ENCODE measurements around the gene FRAT1.
"Not testable (repeated sequence)": the region's sequence is repeated elsewhere in the genome, so short reads cannot be mapped to it uniquely, and the experiment has no call there.

FRAT1 gene

GRCh38 chr10:97279121-97279815 is 39.8 kb upstream of the FRAT1 start:
- H3K27me3 ChIP-seq (ENCODE audit: insufficient read depth, low read length) = no peaks in the 10 kb centered on the region
- no peak overlapping the region for H3K9ac ChIP-seq (ENCODE audit: low read length)
- peaks cover 20% of the 10 kb centered on the region for H3K4me1 ChIP-seq (ENCODE audit: insufficient read depth, low read length, severe bottlenecking)
- H4K20me1 ChIP-seq (ENCODE audit: insufficient read depth, low read length) = no peaks in the 10 kb centered on the region
- TF ChIP-seq, protein P1, sequence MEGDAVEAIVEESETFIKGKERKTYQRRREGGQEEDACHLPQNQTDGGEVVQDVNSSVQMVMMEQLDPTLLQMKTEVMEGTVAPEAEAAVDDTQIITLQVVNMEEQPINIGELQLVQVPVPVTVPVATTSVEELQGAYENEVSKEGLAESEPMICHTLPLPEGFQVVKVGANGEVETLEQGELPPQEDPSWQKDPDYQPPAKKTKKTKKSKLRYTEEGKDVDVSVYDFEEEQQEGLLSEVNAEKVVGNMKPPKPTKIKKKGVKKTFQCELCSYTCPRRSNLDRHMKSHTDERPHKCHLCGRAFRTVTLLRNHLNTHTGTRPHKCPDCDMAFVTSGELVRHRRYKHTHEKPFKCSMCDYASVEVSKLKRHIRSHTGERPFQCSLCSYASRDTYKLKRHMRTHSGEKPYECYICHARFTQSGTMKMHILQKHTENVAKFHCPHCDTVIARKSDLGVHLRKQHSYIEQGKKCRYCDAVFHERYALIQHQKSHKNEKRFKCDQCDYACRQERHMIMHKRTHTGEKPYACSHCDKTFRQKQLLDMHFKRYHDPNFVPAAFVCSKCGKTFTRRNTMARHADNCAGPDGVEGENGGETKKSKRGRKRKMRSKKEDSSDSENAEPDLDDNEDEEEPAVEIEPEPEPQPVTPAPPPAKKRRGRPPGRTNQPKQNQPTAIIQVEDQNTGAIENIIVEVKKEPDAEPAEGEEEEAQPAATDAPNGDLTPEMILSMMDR (IDR thresholded peaks at IDR 0.05; ENCODE audit: low read length) = no peak
- no peak for TF ChIP-seq EZH2 (IDR thresholded peaks at IDR 0.05; ENCODE audit: borderline replicate concordance, low read length)
- H3K9me3 ChIP-seq (ENCODE audit: low read length) = no peaks in the 10 kb centered on the region
- H3K79me2 ChIP-seq (ENCODE audit: insufficient read depth, low read length) = peaks cover 18% of the 10 kb centered on the region
- H3K4me3 ChIP-seq (ENCODE audit: low read depth, low read length, poor library complexity, severe bottlenecking) = no peak overlapping the region
- no peak overlapping the region for H3K27ac ChIP-seq (ENCODE audit: low read depth, low read length, poor library complexity, severe bottlenecking)
- no peak overlapping the region for H2AFZ ChIP-seq (ENCODE audit: low read length)
- no peaks in the 10 kb centered on the region for H3K9me2 ChIP-seq (ENCODE audit: low read depth, low read length)
- no peaks in the 10 kb centered on the region for H3K36me3 ChIP-seq (ENCODE audit: insufficient read depth, low read length)
- H3F3A ChIP-seq (ENCODE audit: insufficient read depth, low read length) = no peaks in the 10 kb centered on the region
- no peak overlapping the region for H3K4me2 ChIP-seq (ENCODE audit: low read length)

DNA sequence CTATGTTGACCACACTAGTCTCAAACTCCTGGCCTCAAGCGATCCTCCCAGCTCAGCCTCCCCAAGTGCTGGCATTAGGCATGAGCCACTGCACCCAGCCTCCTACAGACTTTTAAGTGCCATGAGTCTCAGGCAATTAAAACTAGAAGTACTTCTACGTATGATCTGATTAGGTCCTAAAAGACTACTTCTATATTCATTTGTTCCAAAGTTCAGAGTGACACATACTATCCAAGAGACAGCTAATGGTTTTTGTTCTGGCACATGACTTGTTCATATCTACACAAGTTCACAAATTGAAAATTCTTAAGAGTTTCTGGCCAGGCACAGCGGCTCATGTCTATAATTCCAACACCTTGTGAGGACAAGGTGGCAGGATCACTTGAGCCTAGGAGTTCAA is 38.3 kb upstream of the FRAT1 start:
- no peaks in the 10 kb centered on the region for H3K9me2 ChIP-seq (ENCODE audit: low read depth, low read length)
- H3K4me2 ChIP-seq (ENCODE audit: low read length) = no peak overlapping the region
- no peaks in the 10 kb centered on the region for H4K20me1 ChIP-seq (ENCODE audit: insufficient read depth, low read length)
- no peaks in the 10 kb centered on the region for H3K9me3 ChIP-seq (ENCODE audit: low read length)
- H3F3A ChIP-seq (ENCODE audit: insufficient read depth, low read length) = no peaks in the 10 kb centered on the region
- H3K9ac ChIP-seq (ENCODE audit: low read length) = no peak overlapping the region
- peaks cover 16% of the 10 kb centered on the region for H3K4me1 ChIP-seq (ENCODE audit: insufficient read depth, low read length, severe bottlenecking)
- no peaks in the 10 kb centered on the region for H3K27me3 ChIP-seq (ENCODE audit: insufficient read depth, low read length)
- H3K79me2 ChIP-seq (ENCODE audit: insufficient read depth, low read length) = peaks cover 12% of the 10 kb centered on the region
- no peak for TF ChIP-seq EZH2 (IDR thresholded peaks at IDR 0.05; ENCODE audit: borderline replicate concordance, low read length)
- TF ChIP-seq, protein P1 (IDR thresholded peaks at IDR 0.05; ENCODE audit: low read length) = no peak
- no peak overlapping the region for H2AFZ ChIP-seq (ENCODE audit: low read length)
- H3K27ac ChIP-seq (ENCODE audit: low read depth, low read length, poor library complexity, severe bottlenecking) = no peak overlapping the region
- no peak overlapping the region for H3K4me3 ChIP-seq (ENCODE audit: low read depth, low read length, poor library complexity, severe bottlenecking)
- H3K36me3 ChIP-seq (ENCODE audit: insufficient read depth, low read length) = no peaks in the 10 kb centered on the region

DNA sequence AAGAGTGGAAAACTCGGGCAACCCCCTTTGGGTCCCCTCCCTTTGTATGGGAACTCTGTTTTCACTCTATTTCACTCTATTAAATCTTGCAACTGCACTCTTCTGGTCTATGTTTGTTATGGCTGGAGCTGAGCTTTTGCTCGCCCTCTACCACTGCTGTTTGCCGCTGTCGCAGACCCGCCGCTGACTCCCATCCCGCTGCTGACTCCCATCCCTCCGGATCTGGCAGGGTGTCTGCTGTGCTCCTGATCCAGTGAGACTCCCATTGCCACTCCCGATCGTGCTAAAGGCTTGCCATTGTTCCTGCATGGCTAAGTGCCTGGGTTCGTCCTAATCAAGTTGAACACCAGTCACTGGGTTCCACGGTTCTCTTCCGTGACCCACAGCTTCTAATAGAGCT is 29.0 kb upstream of the FRAT1 start:
- H3K9ac ChIP-seq (ENCODE audit: low read length); H3K27me3 ChIP-seq (ENCODE audit: insufficient read depth, low read length); H3K27ac ChIP-seq (ENCODE audit: low read depth, low read length, poor library complexity, severe bottlenecking); H3K9me2 ChIP-seq (ENCODE audit: low read depth, low read length); H3K36me3 ChIP-seq (ENCODE audit: insufficient read depth, low read length); H3F3A ChIP-seq (ENCODE audit: insufficient read depth, low read length); H3K4me1 ChIP-seq (ENCODE audit: insufficient read depth, low read length, severe bottlenecking); H2AFZ ChIP-seq (ENCODE audit: low read length); H3K9me3 ChIP-seq (ENCODE audit: low read length); H4K20me1 ChIP-seq (ENCODE audit: insufficient read depth, low read length); H3K4me2 ChIP-seq (ENCODE audit: low read length); H3K4me3 ChIP-seq (ENCODE audit: low read depth, low read length, poor library complexity, severe bottlenecking); H3K79me2 ChIP-seq (ENCODE audit: insufficient read depth, low read length): not testable (repeated sequence)

- H3K4me1 ChIP-seq (ENCODE audit: insufficient read depth, low read length, severe bottlenecking); H2AFZ ChIP-seq (ENCODE audit: low read length); H3K9me2 ChIP-seq (ENCODE audit: low read depth, low read length); H3K9ac ChIP-seq (ENCODE audit: low read length); H3K27ac ChIP-seq (ENCODE audit: low read depth, low read length, poor library complexity, severe bottlenecking); H3K9me3 ChIP-seq (ENCODE audit: low read length); H3K36me3 ChIP-seq (ENCODE audit: insufficient read depth, low read length); H3F3A ChIP-seq (ENCODE audit: insufficient read depth, low read length); H3K79me2 ChIP-seq (ENCODE audit: insufficient read depth, low read length); H3K27me3 ChIP-seq (ENCODE audit: insufficient read depth, low read length); H4K20me1 ChIP-seq (ENCODE audit: insufficient read depth, low read length): not testable (repeated sequence)
- Histone ChIP-seq H3K4me3 (ENCODE audit: low read depth, low read length, poor library complexity, severe bottlenecking) (peak overlapping the region; percentile 95), H3K4me2 (ENCODE audit: low read length) (peak overlapping the region; percentile 97; the same call in 1 of the 2 replicates)
Observed at GRCh38 chr10:97290576-97291356, 28.3 kb upstream of the FRAT1 start.
